Left ventricle myocardium superior (tissue), 1 donor: ENCODE data around the gene LRRC70. TPM values are rescaled to one million over a fixed set of nuclear protein-coding genes. Genes with fewer than 3 reads are reported as not detected.

Experiments used
- total RNA-seq: library from RNA; stranded (reverse); fragmentation: NEBNext Ultra II Directional; extraction: Animal tissue kit (Norgen Biotek cat#: 25700); gene quantifications from one replicate; pipeline ENCODE4 v1.2.1, GENCODE V29; 2021
- donor health status: DM: no; HTN: yes; CAD: no; lungs with severe emphysema.

Gene LRRC70
- total RNA-seq, 1 donor from 2014 or later: 1.4 TPM

Other genes with a start within 250 kb of the LRRC70 start
- gene DIMT1, start 174.9 kb upstream of the LRRC70 start, total RNA-seq: 18.8 TPM
- gene IPO11, start 166.1 kb upstream of the LRRC70 start, total RNA-seq: 38.9 TPM